ENCODE data around the gene RPS26.

Gene RPS26

DNA sequence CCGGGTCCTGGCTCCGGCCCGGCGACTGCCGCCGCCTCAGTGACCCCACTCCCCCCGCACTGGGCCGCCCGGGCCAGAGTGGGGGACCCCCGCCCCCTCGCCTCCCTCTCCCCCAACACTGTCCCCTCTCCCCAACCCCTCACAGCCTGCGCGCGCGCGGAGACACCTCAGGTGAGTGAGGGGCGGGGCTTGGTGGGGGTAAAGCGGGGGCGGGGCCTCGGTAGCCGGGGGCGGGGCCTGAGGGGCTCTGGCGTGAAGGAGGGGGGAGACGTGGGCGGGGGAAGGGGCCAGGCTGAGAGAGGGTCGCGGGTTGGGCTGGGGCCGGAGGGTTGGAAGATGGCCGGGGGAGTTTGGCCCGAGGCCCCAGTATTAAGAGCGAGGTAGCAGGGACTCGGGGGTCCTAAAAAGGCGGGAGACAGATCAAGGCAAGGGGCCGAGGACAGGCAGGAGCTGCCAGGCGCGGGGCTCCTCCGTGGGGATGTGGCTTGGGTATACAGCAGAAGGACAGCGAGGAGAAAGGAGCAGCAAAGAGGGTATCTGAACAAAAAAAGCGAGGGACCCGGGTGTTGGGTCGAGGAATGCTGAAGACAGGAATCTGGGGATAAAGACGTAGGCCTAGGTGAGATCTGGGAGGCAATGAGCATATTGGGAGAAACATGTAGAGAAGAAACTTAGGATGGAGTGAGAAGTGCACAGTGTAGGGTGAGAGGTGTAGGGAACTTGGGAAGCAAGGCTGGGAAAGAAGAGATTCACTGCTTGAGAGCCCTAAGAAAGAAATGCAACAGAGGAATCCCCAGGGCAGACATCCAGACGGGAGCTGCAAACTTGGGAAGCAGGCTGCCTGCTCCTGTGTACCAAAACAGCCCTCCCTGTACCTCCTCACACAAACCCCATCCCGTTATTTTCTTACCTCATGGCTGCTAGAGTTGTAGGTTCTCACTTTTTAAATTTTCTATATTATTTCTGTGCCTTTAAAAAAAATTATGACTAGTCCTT lies 33.9 kb upstream of the RPS26 start:
- Histone ChIP-seq H3K27ac (ENCODE audit: low read depth, low read length) (peak overlapping the region; percentile 82), H3K27me3 (ENCODE audit: control insufficient read depth, insufficient read depth, low read length) (no peaks in the 10 kb centered on the region), H3K4me1 (ENCODE audit: control insufficient read depth, insufficient read depth, low read length) (peaks cover 3% of the 10 kb centered on the region), H3K36me3 (ENCODE audit: control insufficient read depth, insufficient read depth, low read length) (peaks cover 11% of the 10 kb centered on the region), H3K4me3 (ENCODE audit: low read length) (peak overlapping the region; percentile 75), H3K9ac (ENCODE audit: low read length) (peak overlapping the region; percentile 77)

- Histone ChIP-seq H3K27ac (ENCODE audit: low read depth, low read length) (no peak overlapping the region), H3K4me1 (ENCODE audit: control insufficient read depth, insufficient read depth, low read length) (peaks cover 3% of the 10 kb centered on the region), H3K27me3 (ENCODE audit: control insufficient read depth, insufficient read depth, low read length) (no peaks in the 10 kb centered on the region), H3K36me3 (ENCODE audit: control insufficient read depth, insufficient read depth, low read length) (no peaks in the 10 kb centered on the region), H3K9ac (ENCODE audit: low read length) (no peak overlapping the region), H3K4me3 (ENCODE audit: low read length) (no peak overlapping the region)
Observed at GRCh38 chr12:56010111-56010570, 31.6 kb upstream of the RPS26 start.

- Histone ChIP-seq H3K4me1 (ENCODE audit: control insufficient read depth, insufficient read depth, low read length) (peaks cover 3% of the 10 kb centered on the region), H3K27me3 (ENCODE audit: control insufficient read depth, insufficient read depth, low read length) (no peaks in the 10 kb centered on the region), H3K36me3 (ENCODE audit: control insufficient read depth, insufficient read depth, low read length) (no peaks in the 10 kb centered on the region), H3K9ac (ENCODE audit: low read length) (no peak overlapping the region), H3K4me3 (ENCODE audit: low read length) (no peak overlapping the region), H3K27ac (ENCODE audit: low read depth, low read length) (no peak overlapping the region)
Observed at GRCh38 chr12:56011509-56012090, 30.1 kb upstream of the RPS26 start.

- Histone ChIP-seq H3K4me1 (ENCODE audit: control insufficient read depth, insufficient read depth, low read length) (no peaks in the 10 kb centered on the region), H3K4me3 (ENCODE audit: low read length) (no peak overlapping the region), H3K27ac (ENCODE audit: low read depth, low read length) (no peak overlapping the region), H3K36me3 (ENCODE audit: control insufficient read depth, insufficient read depth, low read length) (no peaks in the 10 kb centered on the region), H3K9ac (ENCODE audit: low read length) (no peak overlapping the region), H3K27me3 (ENCODE audit: control insufficient read depth, insufficient read depth, low read length) (no peaks in the 10 kb centered on the region)
Observed at GRCh38 chr12:56013482-56013881, 28.2 kb upstream of the RPS26 start.

DNA sequence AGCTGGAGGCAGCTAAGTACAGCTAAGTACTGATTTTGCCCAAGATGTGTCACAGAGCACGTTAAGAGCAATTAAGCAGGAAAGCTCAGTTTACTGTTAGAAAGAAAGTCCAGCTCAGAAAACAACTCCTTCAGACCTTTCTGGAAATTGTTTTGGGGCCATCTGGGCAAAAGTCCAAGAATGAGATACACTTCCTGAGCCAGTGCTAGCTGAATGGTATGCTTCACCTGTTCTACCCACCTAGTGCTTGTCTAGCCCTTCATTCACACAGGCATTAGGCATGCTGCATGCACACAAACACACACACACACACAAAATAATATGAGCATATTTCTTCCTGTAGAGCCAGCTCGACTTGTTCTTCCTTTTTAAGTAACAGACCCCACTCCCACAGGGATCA lies 27.5 kb upstream of the RPS26 start:
- Histone ChIP-seq H3K4me3 (ENCODE audit: low read length) (no peak overlapping the region), H3K4me1 (ENCODE audit: control insufficient read depth, insufficient read depth, low read length) (no peaks in the 10 kb centered on the region), H3K27me3 (ENCODE audit: control insufficient read depth, insufficient read depth, low read length) (no peaks in the 10 kb centered on the region), H3K36me3 (ENCODE audit: control insufficient read depth, insufficient read depth, low read length) (no peaks in the 10 kb centered on the region), H3K9ac (ENCODE audit: low read length) (no peak overlapping the region), H3K27ac (ENCODE audit: low read depth, low read length) (no peak overlapping the region)

DNA sequence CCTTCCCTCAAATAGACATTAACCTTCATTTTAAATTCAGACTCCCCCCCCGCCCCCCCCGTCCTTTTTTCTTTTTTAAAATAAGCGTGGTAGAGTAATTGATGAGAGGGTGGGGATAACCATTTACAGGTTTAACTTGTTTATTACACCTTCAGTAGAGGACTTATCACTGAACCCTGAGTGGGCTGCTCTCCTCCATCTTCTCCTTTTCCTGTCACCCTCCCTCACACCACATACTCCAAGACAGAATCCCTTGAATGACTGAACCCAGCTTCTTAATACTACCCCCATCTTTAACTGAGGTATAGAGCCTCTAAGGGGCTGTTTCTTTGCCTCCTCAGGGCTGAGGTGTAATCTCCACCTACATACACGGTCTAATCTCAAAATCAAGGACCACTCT lies 24.5 kb upstream of the RPS26 start:
- Histone ChIP-seq H3K27ac (ENCODE audit: low read depth, low read length) (no peak overlapping the region), H3K4me3 (ENCODE audit: low read length) (no peak overlapping the region), H3K36me3 (ENCODE audit: control insufficient read depth, insufficient read depth, low read length) (no peaks in the 10 kb centered on the region), H3K4me1 (ENCODE audit: control insufficient read depth, insufficient read depth, low read length) (peaks cover 15% of the 10 kb centered on the region), H3K9ac (ENCODE audit: low read length) (no peak overlapping the region), H3K27me3 (ENCODE audit: control insufficient read depth, insufficient read depth, low read length) (no peaks in the 10 kb centered on the region)

- Histone ChIP-seq H3K9ac (ENCODE audit: low read length) (no peak overlapping the region), H3K4me3 (ENCODE audit: low read length) (no peak overlapping the region), H3K4me1 (ENCODE audit: control insufficient read depth, insufficient read depth, low read length) (peaks cover 15% of the 10 kb centered on the region), H3K27me3 (ENCODE audit: control insufficient read depth, insufficient read depth, low read length) (no peaks in the 10 kb centered on the region), H3K27ac (ENCODE audit: low read depth, low read length) (no peak overlapping the region), H3K36me3 (ENCODE audit: control insufficient read depth, insufficient read depth, low read length) (no peaks in the 10 kb centered on the region)
Observed at GRCh38 chr12:56018356-56018755, 23.4 kb upstream of the RPS26 start.

- Histone ChIP-seq H3K4me3 (ENCODE audit: low read length) (peak within 1 kb of the TSS; percentile 47), H3K9ac (ENCODE audit: low read length) (peak within 1 kb of the TSS; percentile 27), H3K4me1 (ENCODE audit: control insufficient read depth, insufficient read depth, low read length) (peaks cover 15% of the 10 kb centered on the region), H3K27me3 (ENCODE audit: control insufficient read depth, insufficient read depth, low read length) (no peaks in the 10 kb centered on the region), H3K27ac (ENCODE audit: low read depth, low read length) (peak within 1 kb of the TSS; percentile 86), H3K36me3 (ENCODE audit: control insufficient read depth, insufficient read depth, low read length) (no peaks in the 10 kb centered on the region)
Observed at GRCh38 chr12:56020423-56021184, 21.1 kb upstream of the RPS26 start, which contains the start of gene IKZF4. Gene IKZF4, plus strand, starts transcription at chr12:56021043. Its CDS starts 451 bp downstream, at chr12:56021494.

GRCh38 chr12:56021889-56022497 lies 19.7 kb upstream of the RPS26 start:
- H3K27me3 ChIP-seq (ENCODE audit: control insufficient read depth, insufficient read depth, low read length) = no peaks in the 10 kb centered on the region
- H3K4me1 ChIP-seq (ENCODE audit: control insufficient read depth, insufficient read depth, low read length) = peaks cover 15% of the 10 kb centered on the region
- peak overlapping the region; percentile 18 for H3K9ac ChIP-seq (ENCODE audit: low read length)
- H3K4me3 ChIP-seq (ENCODE audit: low read length) = peak overlapping the region; percentile 47
- no peaks in the 10 kb centered on the region for H3K36me3 ChIP-seq (ENCODE audit: control insufficient read depth, insufficient read depth, low read length)
- H3K27ac ChIP-seq (ENCODE audit: low read depth, low read length) = peak overlapping the region; percentile 86

DNA sequence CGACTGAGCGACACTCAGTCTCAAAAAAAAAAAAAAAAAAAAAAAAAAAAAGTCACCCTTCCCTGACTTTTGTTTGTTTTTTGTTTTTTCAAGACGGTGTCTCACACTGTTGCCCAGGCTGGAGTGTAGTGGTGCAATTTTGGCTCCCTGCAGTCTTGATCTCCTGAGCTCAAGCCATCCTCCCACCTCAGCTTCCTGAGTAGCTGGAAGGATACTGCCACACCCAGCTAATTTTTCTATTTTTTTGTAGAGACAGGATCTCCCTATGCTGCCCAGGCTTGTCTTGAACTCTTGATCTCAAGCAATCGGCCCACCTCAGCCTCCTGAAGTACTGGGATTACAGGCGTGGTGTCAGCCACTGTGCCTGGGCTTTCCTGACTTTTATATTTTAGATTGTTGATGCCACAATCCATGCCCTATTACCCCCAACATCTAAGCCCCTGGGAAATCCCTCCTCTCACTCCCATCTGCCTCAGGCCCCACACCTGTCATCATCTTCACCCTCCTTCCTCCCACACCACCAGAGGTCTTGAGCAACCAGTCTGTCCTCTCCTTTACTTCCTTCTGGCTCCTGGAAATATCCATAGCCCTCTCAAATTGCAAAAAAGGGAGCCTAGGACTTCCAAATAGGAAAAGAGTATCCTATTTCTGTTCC lies 13.1 kb upstream of the RPS26 start:
- Histone ChIP-seq H3K36me3 (ENCODE audit: control insufficient read depth, insufficient read depth, low read length) (peaks cover 5% of the 10 kb centered on the region), H3K27ac (ENCODE audit: low read depth, low read length) (no peak overlapping the region), H3K27me3 (ENCODE audit: control insufficient read depth, insufficient read depth, low read length) (no peaks in the 10 kb centered on the region), H3K9ac (ENCODE audit: low read length) (no peak overlapping the region), H3K4me3 (ENCODE audit: low read length) (no peak overlapping the region), H3K4me1 (ENCODE audit: control insufficient read depth, insufficient read depth, low read length) (no peaks in the 10 kb centered on the region)

GRCh38 chr12:56029166-56029519 lies 12.6 kb upstream of the RPS26 start:
- H3K9ac ChIP-seq (ENCODE audit: low read length) = no peak overlapping the region
- no peak overlapping the region for H3K27ac ChIP-seq (ENCODE audit: low read depth, low read length)
- H3K36me3 ChIP-seq (ENCODE audit: control insufficient read depth, insufficient read depth, low read length) = peaks cover 5% of the 10 kb centered on the region

More at GRCh38 chr12:56029166-56029519, 12.6 kb upstream of the RPS26 start:
- no peaks in the 10 kb centered on the region for H3K27me3 ChIP-seq (ENCODE audit: control insufficient read depth, insufficient read depth, low read length)
- no peaks in the 10 kb centered on the region for H3K4me1 ChIP-seq (ENCODE audit: control insufficient read depth, insufficient read depth, low read length)
- H3K4me3 ChIP-seq (ENCODE audit: low read length) = no peak overlapping the region

All from rectal smooth muscle tissue (tissue), 1 donor.